Measurements from ENCODE around the gene CAST.

CAST gene

DNA sequence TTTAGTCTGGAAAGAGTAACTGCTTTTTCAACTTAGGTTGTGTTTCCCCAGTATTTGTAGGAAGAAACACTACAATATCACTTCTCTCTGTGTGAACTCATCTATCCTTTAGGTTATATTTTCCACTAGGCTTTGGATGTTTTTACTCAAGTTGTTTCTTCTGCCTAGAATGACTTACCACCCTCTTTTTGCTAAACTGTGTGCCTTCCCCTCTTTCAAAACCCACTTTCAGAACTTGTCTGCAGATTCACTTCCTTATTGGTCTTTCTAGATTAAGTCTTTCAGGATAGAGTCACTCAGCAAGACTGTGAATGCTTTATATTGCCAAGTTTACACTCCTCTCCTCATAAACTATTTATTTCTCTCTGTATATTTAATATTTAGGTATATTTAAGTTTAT is 14.2 kb upstream of the CAST start:
- DNase-seq (ENCODE audit: low read depth), result no peak

DNA sequence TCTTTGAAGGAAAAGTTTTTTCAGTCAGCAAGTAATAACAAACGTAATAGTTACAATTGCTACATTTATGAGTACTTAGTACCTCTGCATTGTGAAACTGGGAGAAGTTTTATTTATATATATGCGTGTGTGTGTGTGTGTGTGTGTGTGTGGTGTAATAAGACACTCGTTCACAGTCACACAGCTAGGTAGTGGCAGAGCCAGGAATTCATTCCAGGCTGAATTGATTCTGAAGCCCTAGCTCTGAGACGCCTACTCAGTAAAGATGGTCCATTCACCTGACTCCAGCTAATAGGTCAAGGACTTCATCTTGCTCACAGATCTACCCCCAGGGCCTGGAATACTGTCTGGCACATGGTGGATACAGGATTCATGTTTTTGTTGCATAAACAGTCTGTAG is 13.6 kb upstream of the CAST start:
- DNase-seq (ENCODE audit: low read depth), result peak; percentile 82

DNA sequence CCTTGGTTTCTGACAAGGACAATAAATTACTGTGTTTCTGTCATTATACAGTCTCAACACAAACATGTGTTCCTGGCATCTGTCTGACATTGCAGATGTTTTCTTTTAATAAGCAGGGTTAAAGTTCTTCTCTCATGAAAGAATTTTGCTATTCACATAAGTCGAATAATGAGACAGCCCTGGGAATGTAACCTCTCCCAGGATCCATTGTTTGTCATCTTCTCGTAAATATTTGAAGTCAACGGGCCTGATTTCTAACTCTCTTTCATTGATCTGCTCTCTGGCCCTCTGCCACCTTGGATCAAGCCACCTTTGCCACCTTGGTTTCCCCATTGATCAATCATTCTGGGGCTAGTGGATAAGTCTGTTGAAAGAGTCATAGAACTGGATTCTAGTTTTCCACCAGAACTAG is 12.9 kb upstream of the CAST start:
- DNase-seq (ENCODE audit: low read depth), result no peak

DNA sequence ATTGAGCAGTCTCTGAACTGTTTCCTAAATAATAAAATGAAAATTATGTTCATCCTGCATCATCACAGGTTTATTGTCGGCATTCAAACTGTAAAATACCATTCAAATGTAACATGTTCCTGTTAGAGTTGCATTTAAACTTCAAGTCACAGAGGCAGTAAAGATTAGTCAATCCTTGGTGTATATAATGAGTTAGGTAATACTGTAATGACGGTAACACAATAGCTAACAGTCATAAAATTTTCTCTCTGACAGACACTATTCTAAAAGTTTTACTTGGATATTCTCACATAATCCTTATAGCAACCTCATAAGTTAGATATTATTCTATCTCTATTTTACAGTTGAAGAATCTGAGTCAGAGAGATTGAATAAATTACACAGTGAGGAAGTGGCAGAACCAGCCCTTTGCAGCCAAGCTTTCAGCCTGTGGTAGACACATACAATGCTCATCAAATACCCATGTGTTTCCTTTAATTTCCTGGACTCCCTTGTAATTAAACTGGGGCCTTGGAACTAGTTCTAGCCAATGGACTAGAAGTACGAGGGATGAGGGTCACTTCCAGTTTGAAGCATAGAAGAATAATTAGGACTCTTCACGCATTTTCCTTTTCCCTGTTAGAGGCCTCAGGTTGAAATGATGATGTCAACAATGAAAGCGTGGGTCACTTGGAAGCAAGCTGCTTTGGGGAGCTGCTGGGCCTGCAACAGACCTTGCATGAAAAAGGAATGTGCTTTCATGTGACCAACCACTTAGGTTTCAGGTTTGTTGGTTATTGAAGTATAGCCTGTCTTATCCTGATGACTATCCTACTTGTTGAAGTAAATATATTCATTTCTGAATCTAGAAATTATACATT is 12.3 kb upstream of the CAST start:
- no peak for DNase-seq (ENCODE audit: low read depth)

DNA sequence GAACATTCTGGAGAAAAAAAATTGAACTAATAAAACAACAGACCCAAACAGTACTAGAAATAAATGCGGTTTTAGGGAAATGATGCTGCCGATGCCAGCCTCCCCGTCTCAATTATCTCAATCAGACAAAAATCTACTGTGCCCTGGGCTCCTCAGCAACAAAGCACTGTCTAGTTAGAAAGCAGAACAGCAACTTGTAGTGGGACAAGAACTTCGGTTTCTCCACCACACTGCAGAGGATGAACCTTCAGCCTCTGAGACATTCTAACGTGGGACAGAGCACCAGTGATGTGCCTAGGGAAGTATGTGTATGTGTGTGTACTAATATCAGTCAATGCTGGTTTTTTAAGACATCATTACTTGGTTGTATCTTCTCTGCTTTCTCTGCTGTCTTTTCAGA is 11.1 kb upstream of the CAST start:
- no peak for DNase-seq (ENCODE audit: low read depth)

DNA sequence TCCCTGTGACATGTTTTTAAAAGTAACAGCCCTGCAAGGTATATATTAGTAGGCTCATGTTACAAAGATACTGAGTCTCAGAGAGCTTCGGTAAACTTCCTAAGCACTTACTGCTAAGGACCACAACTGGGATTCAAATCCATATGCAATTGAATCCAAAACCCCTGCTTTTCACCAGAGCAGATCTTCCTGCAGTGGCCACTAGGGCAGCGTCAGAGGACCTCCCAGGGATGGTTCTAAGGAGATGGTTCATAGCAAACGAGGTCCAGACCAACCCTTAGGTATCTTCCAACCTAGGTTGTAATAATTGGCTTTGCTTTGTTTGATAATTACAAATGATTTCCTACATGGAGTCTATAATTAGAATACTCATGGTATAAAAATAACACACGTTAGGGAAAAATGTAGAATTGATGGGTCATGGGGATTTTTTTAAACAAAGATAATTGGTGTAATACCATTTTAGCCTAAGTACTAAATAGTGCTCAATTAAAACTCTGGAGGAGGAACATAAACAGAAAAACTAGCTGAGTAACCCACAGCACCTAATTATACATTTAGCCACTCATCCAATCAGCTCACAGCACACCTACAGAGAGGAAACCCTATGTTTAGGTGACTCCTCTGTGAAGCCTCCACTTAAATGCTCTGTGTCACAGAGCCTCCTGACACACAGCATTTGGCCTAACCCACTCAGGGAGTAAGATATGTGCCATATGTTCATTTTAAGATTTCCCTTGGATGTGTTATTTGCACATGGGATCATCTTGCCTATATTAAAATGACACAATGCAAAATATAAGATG is 10.0 kb upstream of the CAST start:
- no peak for DNase-seq (ENCODE audit: low read depth)

DNA sequence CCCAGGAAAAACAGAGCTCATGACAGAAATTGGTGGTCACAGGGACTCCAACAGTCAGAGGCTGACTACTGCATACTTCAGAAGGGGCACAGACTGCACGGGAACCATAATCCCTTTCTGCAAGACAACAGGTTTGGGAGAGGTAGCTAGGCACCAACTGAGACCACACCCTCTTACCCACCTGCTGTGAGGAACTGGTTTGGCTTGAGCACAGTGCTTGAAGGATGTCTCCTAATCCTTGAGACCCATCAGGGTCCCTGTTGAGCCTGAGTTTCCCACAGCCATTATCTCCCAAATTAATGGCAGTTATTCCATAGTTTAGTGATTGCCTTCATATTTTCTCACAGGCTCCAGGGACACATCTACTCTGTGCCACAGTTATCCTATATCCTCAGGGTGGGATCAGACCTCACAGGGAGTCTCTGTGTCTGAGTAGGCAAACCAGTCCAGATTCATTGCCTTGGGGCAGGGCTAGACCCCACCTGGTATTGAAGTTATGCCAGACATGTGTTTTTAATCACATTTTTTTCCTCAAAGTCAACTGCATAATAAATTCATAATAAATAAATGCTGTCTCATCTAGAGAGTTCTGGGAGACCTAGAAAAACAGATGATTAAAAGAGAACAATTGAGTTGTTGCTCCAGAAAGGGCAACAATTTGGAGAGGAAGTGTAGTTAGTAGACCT is 9.3 kb upstream of the CAST start:
- no peak for DNase-seq (ENCODE audit: low read depth)

DNA sequence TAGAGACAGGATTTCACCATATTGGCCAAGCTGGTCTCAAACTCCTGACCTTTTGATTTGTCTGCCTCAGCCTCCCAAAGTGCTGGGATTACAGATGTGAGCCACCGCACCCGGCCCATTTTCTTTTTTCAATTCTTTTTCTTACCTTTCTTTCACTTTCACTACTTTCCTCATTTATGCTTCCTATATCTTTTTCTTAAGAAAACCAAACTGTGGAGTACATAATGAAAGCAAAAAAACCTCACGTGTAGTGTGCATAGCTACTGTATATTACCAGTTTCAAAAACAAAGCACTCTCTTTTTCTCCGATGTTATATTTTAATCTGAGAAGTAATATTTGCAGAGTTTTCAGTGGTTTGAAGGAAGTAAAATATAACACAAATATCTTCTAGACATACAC is 8.0 kb upstream of the CAST start:
- DNase-seq (ENCODE audit: low read depth), result no peak

DNA sequence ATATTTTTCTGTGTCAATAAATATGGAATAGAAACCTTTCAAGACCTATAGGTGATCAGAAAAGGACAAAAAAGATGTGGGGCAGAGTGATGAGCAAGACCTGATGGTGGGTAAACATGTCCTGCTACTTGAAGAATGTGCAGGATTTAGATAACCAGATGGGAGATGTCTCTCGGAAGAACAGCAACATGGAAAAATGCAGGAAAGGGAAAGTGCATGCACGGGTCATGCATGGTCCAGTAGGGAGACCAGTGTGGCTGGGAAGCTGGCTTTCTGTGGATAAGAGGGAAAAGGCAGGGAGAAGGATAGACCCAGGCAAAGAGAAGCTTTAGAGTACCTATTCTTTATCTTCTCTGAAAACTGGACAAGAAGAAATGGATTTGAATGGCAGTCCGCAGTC is 7.1 kb upstream of the CAST start:
- DNase-seq (ENCODE audit: low read depth), result no peak

DNA sequence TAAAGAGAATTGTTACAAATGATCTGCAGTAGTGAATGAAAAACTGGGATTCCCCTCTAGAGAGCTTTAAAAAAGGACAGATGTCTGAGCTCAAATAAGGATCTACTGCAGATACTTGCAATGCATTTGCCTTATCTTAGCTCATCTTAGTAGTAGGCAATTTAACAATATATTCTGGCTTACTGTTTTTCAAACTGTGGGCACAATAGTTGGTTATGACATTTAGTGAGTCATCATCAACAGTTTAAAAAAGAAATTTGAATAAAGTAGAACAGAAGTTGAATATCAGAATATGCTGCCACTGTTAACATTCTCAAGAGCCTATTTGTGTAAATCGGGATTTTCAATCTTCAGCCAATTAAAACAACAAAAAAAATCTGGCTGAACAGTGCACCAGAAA is 6.7 kb upstream of the CAST start:
- no peak for DNase-seq (ENCODE audit: low read depth)

DNA sequence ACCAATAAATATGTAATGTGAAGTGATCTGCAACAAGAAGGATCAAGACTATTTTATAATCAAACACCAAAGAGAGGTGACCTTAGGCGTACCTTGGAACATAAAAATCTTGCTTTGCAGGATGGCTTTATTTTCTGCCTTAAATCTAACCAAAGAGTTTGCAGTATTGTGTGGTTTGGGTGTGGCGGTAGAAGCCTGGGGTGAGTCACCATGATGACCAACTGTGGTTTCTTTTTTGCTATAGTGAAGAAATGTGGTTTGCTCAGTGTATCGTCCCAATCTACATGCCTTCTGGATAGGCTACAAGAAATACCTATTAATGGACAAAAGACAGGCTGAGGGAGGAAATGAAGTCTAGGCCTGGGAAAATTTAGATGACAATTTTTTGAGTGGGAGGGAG is 5.1 kb upstream of the CAST start:
- DNase-seq (ENCODE audit: low read depth), result peak; percentile 95

DNA sequence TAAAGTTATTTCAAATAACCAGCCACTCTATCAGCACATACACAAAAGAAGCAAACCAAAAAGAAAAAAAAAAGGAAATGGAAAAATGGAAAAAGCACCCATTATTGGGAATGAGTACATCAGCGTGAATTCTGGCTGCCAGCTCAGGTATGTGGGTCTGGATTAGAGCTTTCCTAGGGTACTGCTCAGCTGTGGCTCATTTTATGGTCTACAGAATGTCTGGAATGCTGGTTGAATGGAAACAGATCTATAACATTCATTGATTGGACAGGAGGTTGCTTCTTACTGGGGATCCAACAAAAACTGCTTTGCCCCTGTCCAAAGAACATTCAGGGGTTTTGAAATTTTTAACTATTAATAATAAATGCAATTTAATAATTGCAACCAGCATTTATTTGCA is 3.9 kb upstream of the CAST start:
- DNase-seq (ENCODE audit: low read depth), result no peak

DNA sequence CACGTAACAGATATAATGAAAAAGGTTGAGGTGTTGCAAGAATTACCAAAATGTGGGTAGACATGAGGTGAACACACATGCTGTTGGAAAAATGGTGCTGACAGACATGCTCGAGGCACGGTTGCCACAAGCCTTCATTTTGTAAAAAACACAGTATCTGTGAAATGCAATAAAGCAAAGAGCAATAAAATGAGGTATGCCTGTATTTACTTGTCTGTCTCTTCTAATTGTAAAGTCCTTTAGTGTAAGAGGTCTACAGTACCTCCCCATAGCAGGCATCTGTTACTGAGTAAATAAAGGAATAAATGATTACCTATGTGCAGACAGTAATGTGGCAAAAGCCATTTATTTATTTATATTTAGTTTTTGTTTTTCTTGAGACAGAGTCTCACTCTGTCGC is 3.0 kb upstream of the CAST start:
- no peak for DNase-seq (ENCODE audit: low read depth)

DNA sequence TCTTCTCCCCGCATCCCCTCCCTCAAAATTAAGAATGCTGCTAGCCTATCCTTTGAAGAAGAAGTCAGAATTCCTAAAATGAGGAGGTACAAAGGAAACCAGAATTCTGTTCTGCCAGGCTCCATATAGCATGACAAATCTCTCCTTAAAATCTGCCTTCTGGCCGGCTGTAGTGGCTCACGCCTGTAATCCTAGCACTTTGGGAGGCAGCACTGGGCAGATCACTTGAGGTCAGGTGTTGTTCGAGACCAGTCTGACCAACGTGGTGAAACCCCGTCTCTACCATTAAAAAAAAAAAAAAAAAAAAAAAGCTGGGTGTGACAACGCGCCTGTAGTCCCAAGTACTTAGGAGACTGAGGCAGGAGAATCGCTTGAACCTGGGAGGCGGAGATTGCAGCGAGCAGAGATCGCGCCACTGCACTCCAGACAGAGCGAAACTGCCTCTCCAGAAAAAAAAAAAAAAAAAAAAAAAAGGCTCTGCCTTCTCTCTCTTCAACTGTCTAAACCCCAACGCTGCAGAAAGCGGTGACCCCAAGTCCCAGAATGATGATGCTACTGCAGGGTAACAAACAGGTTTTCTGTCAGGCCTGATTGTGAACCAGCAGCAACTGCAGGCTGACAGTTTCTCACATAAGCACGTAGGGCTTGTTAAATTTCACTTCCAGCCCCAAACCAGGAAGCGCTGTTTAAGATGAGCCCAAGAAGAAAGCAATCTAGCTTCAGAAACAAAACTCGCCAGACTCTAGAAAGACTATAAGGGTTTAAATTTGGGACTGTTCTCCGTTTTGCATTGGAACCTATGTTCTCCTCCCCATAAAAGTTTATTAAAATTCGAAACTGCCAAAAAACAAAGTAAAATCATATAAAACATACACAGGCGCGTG is 963 bp upstream of the CAST start:
- peak; percentile 64 for DNase-seq (ENCODE audit: low read depth)

DNA sequence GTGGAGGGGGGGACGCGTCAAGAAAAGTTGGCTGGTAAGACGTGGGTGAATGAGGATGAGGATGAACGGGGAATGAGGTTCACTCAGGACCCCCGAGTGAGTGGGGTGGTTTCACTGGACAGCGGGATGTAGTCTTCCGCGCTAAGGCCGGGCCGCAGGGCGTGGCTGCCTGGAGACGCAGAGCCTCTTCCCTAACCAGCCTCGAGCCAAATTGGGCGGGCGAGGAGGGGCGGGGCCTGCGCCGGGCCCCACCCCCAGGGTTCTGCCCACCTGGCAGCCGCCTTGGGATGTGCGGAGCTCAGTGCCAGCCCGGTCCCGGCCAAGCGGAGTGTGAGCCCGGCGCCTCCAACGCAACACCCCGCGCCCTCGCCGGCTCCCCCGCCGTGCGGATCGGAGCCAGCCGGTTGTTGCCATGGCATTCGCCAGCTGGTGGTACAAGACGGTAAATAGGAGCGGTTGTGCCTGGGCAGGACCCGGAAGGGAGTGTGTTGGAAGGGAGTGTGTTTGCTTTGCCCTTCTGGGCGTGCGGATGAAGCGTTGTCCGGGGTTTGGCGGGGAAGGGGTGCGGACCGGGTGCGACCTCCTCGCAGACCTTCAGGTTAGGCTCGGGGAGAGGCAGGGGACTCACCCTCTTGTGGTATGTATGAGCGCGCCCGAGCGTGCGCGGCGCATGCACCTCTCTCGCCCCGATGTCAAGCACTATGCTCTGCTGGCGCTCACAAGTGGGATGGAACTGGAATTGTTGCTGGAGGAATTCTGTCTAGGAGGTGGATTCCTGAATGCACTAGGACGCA is 746 bp downstream of the CAST start:
- peak; percentile 89 for DNase-seq (ENCODE audit: low read depth)

DNA sequence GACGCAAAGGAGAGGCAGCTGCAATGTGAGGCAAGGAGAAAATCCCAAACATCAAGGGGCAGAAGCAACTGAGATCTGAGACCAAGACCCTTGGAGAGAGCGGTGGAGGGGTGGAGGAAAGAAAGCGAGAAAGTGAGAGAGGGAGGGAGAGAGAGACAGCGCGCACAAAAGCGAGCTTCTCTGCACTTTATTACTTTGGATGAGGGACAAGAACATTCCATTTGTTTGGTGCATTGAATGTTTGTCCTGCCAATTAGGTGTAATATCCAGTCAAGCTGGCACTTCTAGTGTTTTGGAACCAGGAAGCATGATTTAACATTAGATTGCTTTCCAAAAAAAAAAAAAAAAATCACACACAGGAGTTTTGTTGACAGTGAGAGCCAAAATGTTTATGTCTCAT is 1.4 kb downstream of the CAST start:
- DNase-seq (ENCODE audit: low read depth), result no peak

DNA sequence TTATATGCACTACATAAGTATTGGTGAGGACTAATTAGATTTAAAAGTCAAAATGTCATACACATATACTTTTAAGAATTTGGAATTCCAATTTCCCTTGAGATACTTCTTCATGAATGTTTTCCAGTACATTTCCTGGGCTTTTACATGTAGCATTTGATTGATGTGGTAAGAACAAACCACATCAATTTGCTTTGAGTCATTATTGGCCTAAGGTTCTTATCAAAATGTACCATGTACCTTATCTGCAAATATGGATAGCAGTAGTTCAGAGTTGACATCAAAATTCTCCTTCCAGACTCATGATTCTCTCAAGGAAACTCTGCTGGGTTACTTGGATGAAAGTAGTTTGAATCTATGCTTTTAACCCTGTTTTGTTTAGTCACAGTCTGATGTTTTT is 2.5 kb downstream of the CAST start:
- DNase-seq (ENCODE audit: low read depth), result no peak

DNA sequence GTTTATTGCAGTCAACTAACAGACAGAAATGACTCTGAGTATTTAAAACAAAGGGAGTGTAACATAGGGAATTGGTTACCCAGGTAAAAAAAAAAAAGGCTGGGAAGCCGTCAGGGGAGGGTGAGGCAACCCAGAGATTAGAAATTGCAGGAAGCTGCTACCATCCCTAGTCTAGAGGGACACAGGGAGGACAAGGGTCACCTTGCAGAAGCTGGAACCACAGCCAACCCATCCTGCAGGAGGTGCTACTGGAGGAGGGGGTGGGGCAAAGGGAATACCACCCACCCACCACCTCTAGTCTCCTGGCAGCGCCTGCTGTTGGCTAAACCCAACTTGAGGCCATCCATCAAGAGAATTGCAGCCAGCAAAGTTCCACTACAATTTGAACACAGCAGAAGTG is 6.5 kb downstream of the CAST start:
- no peak for DNase-seq (ENCODE audit: low read depth)

DNA sequence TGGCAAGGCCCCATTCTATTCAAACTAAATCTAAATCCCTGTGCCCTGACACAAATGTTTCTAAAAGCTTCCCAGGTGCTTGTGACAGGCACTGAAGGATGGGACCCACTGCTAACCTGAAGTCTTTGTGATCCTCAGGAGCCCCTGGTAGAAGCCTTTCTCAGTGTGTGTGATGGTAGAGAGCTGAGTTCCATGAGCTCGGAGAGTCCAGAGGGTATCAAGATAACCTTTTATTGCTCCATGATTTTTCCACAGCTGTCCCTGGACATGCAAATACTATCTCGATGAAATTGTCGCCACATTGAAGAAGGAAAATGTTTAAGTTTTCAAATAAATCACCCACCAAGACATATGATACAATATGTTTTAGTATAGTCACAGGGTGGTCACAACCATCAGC is 7.7 kb downstream of the CAST start:
- DNase-seq (ENCODE audit: low read depth), result no peak

DNA sequence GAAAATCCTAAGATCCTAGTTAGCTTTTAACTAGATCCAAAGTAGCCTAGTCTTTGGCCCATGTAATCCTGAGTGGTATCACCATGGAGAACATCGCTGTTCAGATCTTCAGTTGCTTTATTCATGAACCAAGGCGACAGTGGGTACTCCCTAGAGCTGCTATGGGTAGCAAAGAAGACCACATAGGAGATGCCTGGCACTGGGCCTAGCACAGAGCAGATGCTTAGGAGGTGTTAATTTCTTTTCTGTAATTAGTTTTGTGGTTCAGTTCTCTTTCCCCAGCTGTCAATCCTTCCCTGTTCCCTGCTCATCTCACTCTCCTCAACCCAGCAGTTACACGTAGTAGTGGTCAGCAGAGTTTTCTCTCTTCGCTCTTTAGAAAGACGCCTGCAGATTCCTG is 9.3 kb downstream of the CAST start:
- no peak for DNase-seq (ENCODE audit: low read depth)

DNA sequence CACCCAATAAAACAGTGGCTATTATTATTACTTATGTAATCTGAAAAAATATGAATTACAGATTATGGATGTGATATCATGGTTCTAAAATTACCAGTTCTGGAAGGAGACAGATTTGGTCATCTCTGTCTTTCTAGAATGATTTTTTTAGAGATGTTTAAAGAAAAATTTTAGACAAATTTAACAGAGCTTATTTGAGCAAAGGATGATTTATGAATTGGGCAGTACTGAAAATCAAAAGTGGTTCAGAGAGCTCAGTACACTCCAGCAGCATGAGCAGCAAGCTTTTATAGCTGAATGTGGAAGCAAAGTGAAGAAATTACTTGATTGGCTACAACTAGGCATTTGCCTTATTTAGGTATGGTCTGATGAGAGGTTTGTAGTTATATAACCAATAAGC is 11.0 kb downstream of the CAST start:
- no peak for DNase-seq (ENCODE audit: low read depth)

Measured in iris pigment epithelial cell (primary cell).